ENCODE measurements around the gene PTAFR.
"Not testable (repeated sequence)": the region's sequence is repeated elsewhere in the genome, so short reads cannot be mapped to it uniquely, and the experiment has no call there.

PTAFR gene

GRCh38 chr1:28144203-28145135 is 32.0 kb downstream of the PTAFR start:
- DNase-seq (ENCODE audit: low read depth) = no peak

- no peak for DNase-seq (ENCODE audit: low read depth)
Observed at GRCh38 chr1:28143496-28144202, 32.8 kb downstream of the PTAFR start.

- DNase-seq (ENCODE audit: low read depth) = no peak
Observed at GRCh38 chr1:28141685-28142084, 34.8 kb downstream of the PTAFR start.

DNA sequence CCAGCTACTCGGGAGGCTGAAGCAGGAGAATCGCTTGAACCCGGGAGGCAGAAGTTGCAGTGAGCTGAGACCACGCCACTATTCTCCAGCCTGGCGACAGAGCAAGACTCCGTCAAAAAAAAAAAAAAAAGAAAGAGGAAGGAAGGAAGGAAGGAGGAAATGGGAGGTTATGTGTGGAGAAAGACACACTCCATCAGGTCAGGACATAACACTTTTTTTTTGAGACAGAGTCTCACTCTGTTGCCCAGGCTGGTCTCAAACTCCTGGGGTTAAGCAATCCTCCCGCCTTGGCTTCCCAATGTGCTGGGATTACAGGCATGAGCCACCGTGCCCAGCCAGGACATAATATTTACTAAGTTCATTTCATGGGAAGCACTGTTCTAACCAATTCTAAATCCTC is 36.6 kb downstream of the PTAFR start:
- DNase-seq (ENCODE audit: low read depth) = not testable (repeated sequence)

DNA sequence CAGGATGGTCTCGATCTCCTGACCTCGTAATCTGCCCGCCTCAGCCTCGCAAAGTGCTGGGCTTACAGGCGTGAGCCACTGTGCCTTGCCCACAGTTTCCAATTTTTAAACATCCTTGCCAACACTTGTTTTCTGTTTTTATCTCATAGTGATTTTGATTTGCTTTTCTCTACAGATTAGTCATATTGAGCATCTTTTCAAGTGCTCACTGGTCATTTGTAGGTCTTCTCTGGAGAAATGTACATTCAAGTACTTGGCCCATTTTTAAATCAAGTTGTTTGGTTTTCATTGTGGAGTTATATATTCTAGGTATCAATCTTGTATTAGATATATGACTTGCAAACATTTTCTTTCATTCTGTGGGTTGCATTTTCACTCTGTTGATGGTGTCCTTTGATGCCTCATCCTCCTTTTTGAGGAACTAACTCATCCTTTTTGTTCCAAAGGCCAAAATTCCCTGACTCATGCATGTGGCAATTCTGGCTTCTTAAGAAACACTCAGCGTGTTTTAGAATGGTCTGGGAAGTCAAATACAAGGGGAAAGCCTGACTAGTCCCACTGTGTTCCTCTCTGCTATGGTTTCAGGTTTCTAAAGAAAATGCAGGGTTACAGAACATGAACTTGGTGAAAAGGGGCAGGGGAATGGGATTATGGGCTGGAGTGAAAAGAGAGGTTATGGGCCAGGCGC is 37.3 kb downstream of the PTAFR start:
- DNase-seq (ENCODE audit: low read depth) = no peak

- no peak for DNase-seq (ENCODE audit: low read depth)
Observed at GRCh38 chr1:28136922-28137613, 39.4 kb downstream of the PTAFR start.

DNA sequence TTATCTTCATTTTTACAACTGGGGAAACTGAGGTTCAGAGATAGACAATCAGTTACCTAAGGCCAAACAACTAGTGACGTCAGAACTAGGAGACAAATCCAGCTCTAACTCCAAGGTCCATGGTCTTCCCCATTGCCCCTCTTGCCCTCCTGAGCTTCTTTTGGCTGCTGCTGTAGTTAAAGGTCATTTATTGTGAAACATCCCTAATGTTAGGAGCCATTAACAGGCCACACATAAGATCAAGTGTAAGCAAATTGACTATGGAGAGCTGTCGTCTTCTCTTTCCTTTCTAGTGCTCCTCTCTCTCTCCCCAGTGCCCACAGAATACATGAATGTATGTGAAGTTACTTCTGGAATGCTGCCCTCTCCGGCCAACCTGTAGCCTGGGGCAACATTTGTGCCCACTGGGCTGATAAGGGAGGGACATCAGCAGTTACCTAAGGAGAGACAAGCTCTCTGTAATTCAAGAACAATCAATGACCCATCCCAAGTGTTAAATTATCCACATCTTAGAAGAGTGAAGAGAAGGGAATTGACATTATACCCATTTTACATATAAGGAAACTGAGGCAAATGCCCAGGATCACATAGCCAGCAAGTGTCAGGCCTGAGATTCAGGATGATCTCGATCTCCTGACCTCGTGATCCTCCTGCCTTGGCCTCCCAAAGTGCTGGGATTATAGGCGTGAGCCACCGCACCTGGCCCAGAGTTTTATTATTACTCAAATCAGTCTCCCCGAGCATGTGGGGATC is 40.1 kb downstream of the PTAFR start:
- DNase-seq (ENCODE audit: low read depth) = no peak

- no peak for DNase-seq (ENCODE audit: low read depth)
Observed at GRCh38 chr1:28135371-28136168, 40.9 kb downstream of the PTAFR start.

DNA sequence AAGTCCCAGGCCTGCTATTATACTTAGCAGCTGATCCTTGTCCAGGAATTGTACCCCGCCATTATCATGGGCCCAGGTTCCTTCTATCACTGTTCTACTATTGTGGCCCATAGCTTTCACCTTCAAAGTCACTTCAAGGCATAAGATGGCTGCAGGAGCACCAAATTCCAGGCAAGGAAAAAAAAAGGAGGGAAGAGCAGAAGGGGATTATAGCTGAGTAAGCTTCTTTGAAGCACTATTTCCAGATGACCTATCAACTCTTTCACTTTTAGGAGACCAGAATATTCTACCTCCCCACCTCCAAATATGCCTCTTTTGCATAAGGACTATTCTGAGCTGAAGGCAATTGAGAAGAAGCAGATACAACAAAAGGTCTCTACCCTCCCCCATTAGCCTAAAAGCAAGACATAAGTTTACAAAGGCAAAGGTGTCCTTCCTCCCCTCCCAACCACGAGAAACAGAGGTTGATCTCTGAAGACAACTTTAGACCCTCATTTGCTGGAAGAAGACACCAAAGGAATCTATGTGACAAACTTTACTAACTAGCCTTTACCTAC is 41.8 kb downstream of the PTAFR start:
- DNase-seq (ENCODE audit: low read depth) = no peak

DNA sequence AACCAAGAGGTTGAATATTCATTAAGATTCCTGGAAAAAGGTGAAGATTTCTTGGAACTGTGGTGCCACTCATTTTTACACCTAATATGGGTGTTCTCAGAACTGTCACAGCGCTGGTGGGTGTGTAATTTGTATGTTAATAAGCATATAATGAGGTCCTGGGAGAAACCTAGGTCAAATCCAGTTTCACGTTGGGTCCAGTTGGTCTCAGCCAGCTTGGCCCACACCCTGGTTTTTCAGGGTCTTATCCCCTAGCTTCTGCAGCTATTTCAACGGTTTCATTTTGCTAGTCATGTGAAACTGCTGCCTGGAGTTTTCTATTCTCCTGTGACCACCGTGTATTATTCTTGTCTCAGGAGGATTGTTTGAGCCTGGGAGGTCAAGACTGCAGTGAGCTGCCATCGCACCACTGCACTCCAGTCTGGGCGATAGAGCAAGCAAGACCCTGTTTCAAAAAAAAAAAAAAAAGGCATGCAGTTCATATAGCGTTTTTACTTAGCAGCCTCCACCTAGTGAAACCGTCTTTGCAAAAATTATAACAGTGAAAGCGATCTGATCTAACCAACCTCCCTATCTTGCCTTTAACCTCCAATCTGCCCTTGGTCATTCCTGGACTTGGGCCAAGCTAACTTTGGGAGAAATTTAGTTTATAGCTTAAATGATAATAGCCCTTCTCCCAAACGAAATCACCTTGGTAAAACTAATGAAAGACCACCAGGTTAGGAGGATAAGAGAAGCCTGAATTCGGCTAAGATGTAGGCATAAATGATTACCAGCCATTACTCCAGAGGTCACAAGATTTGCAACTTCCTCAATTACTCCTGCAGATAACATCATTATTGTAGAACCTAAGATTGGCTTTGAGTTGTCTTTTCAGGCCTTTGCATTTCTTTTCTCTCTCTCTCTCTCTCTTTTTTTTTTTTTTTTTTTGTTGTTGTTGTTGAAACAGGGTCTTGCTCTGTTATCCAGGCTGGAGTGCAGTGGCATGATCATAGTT is 44.0 kb downstream of the PTAFR start:
- DNase-seq (ENCODE audit: low read depth) = no peak

GRCh38 chr1:28130901-28131300 is 45.6 kb downstream of the PTAFR start:
- DNase-seq (ENCODE audit: low read depth) = no peak

- no peak for DNase-seq (ENCODE audit: low read depth)
Observed at GRCh38 chr1:28129150-28129549, 47.3 kb downstream of the PTAFR start.

DNA sequence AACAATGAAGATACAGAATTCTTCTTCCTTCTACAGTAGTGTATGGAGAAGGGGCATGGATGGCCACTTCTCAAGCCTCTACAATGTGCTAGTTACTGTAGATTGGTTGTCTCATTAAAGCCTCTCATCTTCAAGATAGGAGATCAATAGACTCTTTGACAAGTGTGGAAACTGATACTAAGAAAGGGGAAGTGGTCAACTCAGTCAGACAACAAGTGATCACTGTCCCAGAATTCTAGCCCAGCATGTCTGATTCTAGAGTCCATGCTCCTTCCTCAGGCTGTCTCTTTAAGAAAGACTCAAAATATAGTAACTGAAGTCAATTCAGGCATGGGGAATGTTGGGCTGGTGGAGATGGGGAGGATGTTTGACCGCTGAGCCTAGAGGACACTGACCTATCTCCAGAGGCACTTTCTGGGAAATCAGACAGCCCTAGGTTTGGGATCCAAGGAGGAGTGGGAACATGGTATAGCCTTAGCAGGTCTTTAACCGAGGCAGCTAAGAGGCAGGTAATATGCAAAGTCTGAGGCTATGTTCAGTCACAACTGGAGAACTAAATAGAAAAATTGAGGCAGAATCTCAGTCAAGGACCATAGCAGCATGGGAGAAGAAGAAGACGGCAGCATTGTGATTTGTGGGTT is 48.8 kb downstream of the PTAFR start:
- no peak for DNase-seq (ENCODE audit: low read depth)

GRCh38 chr1:28126783-28127490 is 49.6 kb downstream of the PTAFR start:
- DNase-seq (ENCODE audit: low read depth) = no peak

- no peak for DNase-seq (ENCODE audit: low read depth)
Observed at GRCh38 chr1:28126212-28126611, 50.3 kb downstream of the PTAFR start.

- DNase-seq (ENCODE audit: low read depth) = no peak
Observed at GRCh38 chr1:28123461-28123961, 53.0 kb downstream of the PTAFR start.

- DNase-seq (ENCODE audit: low read depth) = no peak
Observed at GRCh38 chr1:28122183-28122582, 54.3 kb downstream of the PTAFR start.

DNA sequence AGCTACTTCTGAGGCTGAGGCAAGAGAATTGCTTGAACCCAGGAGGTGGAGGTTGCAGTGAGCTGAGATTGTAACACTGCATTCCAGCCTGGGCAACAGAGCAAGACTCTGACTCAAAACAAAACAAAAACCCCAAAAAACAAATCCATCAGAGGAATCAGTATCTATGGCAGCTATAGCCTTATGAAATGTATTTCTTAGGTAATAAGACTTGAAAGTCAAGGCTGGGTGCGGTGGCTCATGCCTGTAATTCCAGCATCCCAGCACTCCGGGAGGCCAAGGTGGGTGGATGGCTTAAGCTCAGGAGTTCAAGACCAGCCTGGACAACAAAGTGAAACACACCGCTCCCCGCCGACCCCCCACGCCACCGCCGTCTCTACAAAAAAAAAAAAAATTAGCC is 56.9 kb downstream of the PTAFR start:
- no peak for DNase-seq (ENCODE audit: low read depth)
